CD4-positive, alpha-beta T cell treated with Interleukin-21 for 1 hour (primary cell): ENCODE results near the gene SBK2.
"Not testable (repeated sequence)": the region's sequence is repeated elsewhere in the genome, so short reads cannot be mapped to it uniquely, and the experiment has no call there.

Experiments used
- DNase-seq: peaks from one replicate; pipeline ENCODE4 v3.0.0-alpha.2; 2020

SBK2 gene

DNA sequence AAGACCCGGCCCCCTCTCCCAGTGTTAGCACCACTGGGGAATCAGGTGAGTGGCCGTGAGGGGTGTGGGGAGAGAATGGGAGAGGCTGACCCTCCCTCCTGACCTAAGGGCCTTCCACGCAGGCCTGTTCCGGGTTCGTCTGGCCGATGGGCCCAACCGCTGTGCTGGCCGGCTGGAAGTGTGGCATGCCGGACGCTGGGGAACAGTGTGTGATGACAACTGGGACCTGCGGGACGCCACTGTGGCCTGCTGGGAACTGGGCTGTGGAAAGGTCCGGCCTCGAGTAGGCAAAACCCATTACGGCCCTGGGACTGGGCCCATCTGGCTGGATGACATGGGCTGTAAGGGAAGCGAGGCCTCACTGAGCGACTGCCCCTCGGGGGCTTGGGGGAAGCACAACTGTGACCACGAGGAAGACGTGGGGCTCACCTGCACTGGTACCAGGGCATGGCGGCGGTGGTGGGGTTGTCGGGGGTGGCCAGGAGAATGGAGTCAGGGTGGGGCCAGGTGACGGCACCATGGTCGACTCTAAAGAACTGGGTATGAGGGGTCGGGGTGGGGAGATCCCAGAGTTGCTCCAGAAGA lies 36.5 kb downstream of the SBK2 start:
- DNase-seq = no peak

DNA sequence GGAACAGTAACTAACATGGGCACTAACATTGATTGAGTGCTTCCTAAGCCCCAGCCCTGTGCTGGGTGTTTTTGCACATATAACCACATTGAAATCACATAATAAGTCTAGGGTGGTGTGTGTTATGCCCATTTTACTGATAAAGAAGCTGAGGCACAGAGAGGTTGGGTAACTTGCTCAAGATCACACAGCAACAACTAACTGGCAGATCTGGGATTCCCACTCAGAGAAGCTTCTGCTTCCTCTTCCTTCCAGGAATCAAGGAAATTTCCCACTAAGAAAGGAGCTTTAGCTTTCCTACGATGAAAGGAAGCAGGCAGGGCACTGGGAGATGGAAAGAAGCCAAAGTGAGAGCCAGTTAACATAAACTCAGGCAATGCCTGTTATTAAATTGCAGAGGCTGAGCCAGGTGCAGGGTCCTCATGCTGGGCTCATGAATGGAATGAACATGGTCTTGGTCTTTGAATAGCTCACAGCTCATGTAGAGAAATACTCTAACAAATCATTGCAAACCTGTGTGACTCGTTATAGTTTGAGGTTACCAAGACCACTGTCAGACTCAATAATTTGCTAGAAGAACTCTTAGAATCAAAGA lies 38.6 kb downstream of the SBK2 start:
- DNase-seq = no peak

DNA sequence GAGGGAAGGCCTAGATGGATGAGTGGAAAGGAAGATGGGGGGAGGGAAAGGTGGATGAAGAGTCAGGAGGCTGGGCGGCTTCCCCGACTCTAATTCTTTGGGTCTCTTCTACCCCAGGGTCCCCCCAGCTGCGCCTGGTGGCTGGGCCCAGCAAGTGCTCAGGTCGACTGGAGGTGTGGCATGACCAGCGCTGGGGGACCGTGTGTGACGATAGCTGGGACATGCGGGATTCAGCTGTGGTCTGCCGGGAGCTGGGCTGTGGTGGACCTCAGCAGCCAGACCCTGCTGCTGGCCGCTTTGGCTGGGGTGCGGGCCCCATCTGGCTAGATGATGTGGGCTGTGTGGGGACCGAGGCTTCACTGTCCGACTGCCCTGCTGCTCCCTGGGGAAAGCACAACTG lies 39.2 kb downstream of the SBK2 start:
- no peak for DNase-seq

DNA sequence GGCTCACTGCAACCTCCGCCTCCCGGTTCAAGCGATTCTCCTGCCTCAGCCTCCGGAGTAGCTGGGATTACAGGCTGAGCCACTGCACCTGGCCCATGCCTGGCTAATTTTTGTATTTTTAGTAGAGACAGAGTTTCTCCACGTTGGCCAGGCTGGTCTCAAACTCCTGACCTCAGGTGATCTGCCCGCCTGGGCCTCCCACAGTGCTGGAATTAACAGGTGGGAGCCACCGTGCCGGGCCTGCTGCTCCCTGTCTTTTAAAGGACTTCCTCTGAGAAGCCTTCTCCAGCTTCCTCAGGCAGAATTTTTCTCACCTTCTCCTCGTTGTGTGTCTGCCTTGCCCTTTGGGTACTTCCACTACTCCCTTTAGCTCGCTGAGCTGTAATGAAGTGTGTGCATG lies 40.1 kb downstream of the SBK2 start:
- DNase-seq = not testable (repeated sequence)

DNA sequence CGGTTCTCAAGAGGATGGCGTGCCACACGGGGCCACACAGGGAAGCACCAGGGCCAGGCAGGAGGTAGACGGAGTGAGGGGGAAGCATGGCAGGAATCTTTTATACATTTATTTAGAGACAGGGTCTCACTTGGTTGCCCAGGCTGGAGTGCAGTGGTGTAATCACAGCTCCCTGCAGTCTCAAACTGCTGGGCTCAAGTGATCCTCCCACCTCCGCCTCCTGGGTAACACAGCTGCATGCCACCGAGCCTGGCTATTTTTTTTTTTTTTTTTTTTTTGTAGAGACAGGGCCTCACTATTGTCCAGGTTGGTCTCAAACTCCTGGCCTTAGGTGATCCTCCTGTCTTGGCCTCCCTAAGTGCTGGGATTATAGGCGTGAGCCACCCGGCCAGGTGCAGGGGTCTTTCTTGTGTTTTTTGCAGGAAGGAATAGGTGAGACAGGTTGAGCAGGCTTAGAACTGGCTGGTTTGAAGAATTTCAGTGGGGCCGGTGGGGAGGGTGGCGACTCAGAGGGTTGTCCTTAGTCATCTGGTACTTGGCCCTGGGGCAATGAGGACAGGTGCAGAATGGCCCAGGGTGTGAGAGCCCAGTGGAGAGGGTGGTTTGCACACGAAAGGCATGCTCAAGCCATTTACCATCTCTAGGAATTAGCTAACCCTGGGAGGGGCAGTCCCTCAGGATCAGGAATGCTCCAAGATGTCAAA lies 41.1 kb downstream of the SBK2 start:
- no peak for DNase-seq

DNA sequence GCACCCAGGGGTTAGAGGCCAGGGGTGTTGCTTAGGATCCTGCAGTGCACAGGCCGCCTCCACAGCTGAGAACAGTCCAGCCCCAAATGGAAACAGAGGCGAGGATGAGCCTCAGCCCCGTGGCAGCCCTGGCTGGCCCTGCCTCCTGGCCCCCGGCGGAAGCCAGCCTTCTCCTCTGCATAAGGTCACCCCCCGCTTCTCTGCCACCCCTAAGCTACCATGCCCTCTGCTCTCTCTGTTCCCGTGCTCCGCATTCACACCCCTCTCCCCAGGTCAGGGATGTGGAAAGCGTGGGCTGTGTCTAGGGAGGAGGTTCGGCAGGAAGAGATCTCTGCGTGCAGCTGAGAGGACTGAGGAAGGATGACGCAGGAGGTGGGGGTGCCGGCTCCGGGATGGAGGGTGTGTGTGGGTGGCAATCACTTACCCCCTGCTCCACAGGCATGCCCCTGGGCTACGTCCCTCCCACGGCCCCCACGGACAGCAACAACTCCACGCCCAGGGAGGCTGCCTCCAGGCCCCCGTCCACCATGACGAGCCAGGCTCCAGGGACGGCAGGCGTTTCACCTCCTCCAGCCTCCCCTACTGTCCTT lies 42.7 kb downstream of the SBK2 start:
- no peak for DNase-seq

DNA sequence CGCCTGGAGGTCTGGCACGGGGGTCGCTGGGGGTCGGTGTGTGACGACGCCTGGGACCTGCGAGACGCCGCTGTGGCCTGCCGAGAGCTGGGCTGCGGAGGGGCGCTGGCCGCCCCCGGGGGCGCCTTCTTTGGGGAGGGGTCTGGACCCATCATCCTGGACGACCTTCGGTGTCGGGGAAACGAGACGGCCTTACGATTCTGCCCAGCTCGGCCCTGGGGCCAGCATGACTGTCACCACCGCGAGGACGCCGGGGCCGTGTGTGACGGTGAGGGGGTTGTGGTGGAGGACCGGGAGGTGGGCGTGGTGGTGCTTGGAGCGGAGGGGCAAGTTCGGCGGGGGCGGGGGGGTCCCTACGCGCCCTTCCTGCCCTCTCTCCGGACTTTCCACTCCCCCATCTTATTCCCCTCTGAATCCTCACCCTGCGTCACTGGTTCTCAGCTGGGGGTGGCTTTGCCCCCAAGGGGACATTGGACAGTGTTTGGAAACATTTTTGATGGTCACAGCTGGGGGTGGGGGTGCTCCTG lies 43.2 kb downstream of the SBK2 start:
- DNase-seq = no peak

DNA sequence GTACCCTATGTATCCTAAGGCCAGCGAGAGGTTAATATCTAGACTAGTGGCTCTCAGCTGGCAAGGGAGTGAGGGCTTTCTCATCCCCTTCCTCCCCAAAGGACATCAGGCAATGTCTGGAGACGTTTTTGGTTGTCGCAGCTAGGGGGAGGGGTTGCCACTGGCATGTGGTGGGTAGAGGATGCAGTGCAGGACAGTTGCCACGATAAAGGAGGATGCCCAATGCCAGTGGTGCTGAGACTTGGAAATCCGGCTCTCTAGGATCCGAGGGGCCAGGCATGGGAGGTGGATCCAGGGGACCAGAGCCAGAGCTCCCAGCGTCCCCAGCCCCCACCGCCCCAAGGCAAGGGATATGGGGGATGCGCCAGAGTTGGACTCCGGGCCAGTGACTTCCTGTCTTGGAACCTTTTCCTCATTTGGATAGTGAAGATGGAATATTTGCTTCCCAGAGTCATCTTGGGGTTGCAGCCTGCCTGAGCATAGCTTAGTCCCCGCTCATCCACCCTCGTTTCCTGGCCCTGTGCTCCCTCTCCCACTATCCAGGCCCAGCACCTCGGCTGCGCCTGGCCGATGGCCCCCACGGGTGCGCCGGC lies 43.8 kb downstream of the SBK2 start:
- DNase-seq = no peak

DNA sequence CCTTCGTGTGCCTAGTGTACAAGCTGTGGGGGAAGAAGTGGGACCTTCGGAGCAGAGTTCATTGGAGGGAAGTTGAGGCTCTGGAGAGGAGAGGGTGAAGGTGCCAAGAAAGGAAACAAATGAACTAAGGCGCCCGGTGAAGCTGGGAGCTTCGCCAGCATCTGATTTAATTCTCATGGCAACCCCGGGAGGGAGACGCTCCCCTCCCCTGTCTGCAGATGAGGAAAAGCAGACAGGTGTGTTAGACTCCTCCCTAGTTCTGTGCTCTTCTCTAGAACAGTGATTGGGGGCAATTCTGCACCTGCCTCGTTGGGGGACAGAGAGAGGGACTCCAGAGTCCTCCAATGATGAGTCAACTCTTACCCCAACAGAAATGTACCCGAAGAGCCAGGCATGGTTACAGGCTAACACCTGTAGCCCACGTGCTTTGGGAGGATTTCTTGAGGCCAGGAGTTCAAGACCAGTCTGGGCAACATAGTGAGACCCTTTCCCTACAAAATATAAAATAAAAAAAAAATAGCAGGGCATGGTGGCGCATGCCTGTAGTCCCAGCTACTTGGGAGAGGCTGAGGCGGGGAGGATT lies 44.5 kb downstream of the SBK2 start:
- no peak for DNase-seq

DNA sequence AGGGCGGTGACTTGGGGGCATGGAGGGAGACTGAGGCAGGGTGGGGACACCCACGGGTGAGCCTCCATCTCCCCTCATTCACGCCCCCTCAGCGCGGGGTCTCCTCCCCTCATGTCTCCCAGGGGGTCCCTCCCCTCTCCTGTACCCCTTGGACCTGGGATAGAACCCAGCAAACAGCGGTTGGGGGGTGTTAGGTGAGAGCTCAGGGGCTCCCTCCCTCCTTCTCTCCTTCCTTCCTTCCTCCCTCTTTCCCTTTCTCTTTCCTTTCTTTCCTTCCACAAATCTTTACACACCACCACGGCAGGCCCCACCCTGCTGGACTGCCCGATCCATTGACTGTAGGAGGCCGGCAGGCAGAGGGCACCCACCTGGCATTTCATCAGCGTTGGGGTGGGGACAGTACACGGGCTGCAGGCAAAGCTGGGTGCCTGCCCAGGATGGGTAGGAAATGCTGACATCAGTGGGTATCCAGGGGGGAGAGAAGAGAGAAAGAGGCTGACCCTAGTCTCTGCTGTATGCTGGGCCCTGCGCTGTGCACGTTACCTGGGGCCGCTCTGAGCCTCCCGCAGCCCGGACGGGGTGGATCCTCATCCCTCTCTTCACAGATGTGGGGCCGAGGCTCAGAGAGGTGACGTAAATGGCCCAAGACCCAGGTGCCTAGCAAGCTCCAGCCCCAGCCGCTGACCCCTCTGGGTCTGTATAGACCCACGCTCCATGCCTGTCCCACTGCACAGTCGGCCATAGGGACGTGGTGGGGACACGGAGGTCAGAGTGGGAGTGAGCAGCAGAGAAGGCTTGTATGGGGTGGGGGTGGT lies 45.2 kb downstream of the SBK2 start:
- DNase-seq = no peak

DNA sequence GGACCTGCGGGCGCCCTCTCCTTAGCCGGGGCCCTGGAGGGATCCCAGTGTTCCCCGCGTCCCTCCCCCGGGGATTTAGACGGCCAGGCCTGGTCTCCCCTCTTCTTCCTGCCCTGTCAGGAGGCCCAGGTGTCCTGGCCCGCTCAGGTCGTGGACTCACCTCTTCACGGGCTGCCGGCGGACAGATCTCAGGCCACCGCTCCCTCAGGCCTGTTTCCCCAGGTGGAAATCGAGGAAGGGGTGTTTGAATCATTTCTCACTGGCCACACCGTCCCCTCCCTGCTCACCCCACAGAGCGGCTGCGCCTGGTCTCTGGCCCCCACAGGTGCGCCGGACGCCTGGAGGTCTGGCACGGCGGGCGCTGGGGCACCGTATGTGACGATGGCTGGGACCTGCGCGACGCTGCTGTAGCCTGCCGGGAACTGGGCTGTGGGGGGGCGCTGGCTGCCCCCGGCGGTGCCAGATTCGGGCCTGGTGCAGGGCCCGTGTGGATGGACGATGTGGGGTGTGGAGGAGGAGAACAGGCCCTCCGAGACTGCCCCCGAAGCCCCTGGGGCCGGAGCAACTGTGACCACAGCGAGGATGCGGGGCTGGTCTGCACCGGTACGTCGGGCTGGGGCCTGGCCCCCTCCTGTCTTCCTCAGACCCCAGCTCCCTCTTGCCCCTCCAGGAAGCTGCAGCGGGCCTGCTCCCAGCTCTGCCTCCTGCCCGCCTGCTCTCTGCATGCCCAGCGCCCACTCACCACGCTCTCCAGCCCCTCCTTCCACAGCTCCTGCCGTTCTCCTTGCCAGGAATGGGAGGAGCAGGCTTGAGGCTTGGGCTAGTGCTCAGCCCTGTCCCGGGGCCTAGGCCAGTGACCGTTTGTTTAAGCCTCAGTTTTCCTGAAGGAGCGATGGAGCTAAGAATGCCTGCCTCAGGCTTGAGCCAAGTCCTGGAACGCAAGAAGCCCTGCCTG lies 46.2 kb downstream of the SBK2 start:
- no peak for DNase-seq

DNA sequence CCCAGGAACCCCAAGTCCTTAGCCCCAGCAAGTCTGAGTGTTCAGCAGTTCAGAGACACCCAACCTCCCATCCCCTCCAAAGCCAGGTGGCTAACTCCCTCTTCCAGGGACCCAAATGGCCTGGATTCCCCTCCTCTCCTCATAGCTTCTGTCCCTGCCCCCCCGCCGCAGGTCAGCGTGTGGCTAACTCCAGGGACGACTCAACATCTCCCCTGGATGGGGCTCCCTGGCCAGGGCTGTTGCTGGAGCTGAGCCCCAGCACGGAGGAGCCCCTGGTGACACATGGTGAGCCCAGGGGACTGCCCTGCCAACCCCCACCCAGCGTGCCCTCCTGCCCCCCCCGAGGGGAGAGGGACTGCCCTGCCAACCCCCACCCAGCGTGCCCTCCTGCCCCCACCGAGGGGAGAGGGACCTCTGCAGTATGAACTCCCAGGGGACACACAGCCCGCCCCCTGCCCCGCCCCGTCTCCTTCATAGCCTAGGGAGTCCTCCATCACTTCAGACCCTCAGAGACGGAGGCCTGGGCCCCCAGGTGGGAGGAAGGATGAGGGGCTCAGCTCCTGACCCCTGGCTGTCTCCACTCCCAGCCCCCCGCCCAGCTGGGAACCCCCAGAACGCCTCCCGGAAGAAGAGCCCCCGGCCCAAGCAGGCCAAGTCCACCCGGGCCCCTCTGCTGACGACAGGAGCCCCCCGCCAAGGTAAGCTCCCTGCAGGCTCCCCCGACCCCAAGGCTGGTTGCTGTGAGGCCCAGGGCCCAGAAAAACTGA lies 47.0 kb downstream of the SBK2 start:
- no peak for DNase-seq

DNA sequence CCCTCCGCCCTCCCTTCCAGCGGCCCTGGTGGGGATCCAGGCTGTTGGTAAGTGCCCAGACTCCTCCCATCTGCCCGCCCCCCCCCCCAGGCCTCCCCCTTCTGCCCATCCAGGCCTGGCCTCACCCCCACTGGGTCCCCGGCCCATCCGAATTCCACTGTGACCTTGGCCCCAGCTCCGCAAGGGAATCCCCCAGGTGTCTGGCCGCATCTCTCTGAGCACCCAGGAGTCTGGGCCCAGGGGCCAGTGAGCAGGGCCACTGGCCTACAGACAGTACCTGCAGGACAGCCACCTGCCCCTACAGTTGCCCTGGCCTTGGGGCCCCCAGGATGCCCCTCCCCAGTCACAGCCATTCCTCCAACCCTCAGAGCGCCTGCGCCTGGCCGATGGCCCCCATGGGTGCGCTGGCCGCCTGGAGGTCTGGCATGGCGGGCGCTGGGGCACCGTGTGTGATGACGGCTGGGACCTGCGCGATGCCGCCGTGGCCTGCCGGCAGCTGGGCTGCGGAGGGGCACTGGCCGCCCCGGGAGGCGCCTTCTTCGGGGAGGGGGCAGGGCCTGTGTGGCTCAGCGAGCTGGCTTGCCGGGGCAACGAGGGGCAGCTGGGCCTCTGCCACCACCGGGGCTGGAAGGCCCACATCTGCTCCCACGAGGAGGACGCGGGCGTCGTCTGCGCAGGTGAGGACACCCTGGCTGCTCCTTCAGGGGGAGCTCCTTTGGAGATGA lies 47.8 kb downstream of the SBK2 start:
- DNase-seq = no peak

DNA sequence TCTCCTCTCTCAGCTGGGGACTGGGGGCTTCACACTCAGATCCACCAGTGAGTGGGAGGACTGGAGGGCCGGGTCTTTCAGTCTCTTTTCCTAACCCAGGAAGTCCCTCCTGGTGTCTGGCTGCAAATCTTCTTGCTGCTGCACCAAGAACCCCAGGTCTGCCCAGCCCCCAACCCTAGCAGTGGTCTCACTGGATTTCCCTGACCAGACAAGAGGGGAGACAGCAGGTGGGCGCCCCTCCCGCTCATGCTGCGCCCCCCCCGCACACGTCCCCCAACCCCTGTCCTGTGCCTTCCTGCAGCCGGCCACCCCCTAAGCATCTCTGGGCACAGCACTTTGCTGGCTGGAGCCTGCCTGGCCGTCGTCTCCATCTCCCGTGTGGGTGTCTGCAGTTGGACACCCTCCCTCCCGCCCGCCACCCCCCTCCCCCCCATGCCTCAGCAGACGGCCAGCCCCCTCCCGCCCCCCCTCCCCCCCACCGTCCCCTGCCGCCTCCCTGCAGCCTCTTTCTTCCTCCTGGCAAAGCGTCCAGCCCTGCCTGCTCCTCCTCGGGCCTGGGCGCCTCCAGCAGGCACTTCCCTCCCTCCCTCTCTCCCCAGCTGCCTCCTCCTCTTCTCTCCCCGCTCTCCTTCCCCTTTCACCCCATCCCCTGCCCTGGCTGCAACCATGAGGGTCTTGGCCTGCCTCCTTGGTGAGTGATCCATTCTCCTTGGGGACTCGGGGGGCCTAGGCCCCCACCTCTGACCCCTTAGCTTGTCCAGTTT lies 48.8 kb downstream of the SBK2 start, which contains the start of gene SSC5D:
SSC5D (plus strand) TSS at position 513 of the 764 bp plus-strand sequence; CDS start at position 667, 154 bp downstream.
- no peak for DNase-seq

DNA sequence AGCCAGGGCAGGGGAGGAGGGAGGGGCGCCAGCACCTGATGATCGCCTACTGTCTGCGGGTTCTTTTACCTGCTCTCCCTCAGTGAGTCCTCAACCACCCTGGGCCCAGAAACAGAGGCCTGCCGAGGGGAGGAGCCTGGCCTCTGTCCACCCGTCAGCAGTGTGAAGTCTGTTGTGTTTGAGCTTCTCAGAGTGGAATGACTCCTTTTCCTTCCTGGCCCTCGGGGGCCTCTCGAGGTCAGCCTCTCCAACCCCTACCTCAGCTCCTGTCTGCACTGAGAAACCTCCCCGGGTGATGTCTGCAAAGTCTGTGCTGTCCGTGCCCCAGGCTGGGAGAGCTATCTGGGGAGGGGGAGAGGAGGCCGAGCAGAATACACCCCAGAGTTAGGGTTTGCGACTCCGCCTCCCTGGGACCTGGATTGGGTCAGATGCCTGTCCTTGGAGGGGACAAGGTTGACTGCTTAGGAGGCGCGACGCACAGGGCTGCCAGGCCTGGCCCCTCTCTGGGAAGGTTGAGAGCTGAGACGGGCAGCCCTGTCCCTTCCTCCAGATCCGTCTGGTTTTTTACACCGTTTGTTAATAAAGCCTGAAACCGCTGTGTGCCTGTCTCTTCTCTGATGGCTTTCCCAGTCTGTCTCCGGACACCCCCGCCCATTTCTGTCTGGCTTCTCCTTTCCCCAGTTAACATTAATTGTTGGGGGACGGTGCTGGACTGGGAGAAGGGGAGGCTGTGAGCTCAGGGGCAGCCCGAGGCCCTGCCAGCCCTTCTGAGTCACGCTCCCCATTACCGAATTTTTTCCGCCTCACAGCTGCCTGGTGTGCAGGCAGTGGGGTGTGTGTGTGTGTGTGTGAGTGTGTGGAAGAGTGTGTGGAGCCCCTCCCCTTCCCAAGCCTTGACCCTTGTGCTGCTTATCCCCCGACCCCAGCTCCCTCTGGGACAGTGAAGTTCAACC lies 49.7 kb downstream of the SBK2 start:
- no peak for DNase-seq

DNA sequence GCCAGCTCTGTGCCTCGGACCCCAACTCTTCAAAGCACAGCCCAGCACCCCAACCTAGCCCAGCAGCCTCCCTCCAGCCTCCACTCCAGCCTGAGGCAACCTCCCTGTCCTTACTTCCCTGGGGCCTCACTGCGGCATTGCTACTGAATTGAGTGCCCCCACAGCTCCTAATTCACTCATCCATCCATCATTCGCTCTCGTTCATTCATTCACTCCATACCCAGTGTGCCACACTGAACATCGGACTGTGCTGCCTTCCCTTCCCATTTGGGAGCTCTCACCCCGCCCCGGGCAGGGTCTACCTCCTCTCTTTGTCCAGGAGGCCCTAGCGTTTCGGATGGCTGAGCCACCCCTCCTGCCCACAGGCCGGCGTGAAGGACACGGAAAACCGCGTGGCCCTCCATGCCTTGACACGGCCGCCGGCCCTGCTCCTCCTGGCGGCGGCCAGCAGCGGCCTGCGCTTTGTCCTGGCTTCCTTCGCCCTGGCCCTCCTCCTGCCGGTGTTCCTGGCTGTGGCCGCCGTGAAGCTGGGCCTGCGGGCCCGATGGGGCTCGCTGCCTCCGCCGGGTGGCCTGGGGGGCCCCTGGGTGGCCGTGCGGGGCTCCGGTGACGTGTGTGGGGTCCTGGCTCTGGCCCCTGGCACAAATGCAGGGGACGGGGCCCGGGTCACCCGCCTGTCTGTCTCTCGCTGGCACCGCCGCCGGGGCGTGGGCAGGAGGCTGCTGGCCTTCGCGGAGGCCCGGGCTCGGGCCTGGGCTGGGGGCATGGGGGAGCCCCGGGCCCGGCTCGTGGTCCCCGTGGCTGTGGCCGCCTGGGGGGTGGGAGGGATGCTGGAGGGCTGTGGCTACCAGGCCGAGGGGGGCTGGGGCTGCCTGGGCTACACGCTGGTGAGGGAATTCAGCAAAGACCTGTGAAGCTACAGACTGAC lies 50.6 kb downstream of the SBK2 start:
- DNase-seq = no peak
